GM19324 (cell line): ENCODE data around the gene EML3.
"Not testable (repeated sequence)": the region's sequence is repeated elsewhere in the genome, so short reads cannot be mapped to it uniquely, and the experiment has no call there.

Experiments
- ATAC-seq: cut with Tn5 transposase; IDR thresholded peaks from one replicate; pipeline ENCODE4 v1.9.1; 2021; ENCODE audit warnings: mild to moderate bottlenecking, moderate library complexity; ENCODE audit not compliant: unreplicated experiment, low FRiP score

EML3 gene

GRCh38 chr11:62574363-62575071 is 38.1 kb downstream of the EML3 start:
- peak; percentile 14 for ATAC-seq

GRCh38 chr11:62573592-62574362 is 38.8 kb downstream of the EML3 start, which contains the start of gene EEF1G:
Gene EEF1G, minus strand, starts transcription at chr11:62573891. Its CDS starts 49 bp downstream, at chr11:62573842.
- ATAC-seq, result peak; percentile 91

GRCh38 chr11:62573006-62573591 is 39.5 kb downstream of the EML3 start:
- ATAC-seq, result no peak

GRCh38 chr11:62572431-62572830 is 40.1 kb downstream of the EML3 start:
- ATAC-seq, result no peak

- ATAC-seq, result not testable (repeated sequence)
Observed at GRCh38 chr11:62571493-62571892, 41.1 kb downstream of the EML3 start.

GRCh38 chr11:62570903-62571302 is 41.7 kb downstream of the EML3 start:
- not testable (repeated sequence) for ATAC-seq

GRCh38 chr11:62569611-62570010 is 43.0 kb downstream of the EML3 start:
- no peak for ATAC-seq

- no peak for ATAC-seq
Observed at GRCh38 chr11:62567018-62567633, 45.4 kb downstream of the EML3 start.

GRCh38 chr11:62566247-62566646 is 46.3 kb downstream of the EML3 start:
- no peak for ATAC-seq

GRCh38 chr11:62565100-62565802 is 47.3 kb downstream of the EML3 start:
- no peak for ATAC-seq

- not testable (repeated sequence) for ATAC-seq
Observed at GRCh38 chr11:62561677-62562230, 50.8 kb downstream of the EML3 start.

- no peak for ATAC-seq
Observed at GRCh38 chr11:62560566-62561103, 51.9 kb downstream of the EML3 start.

- ATAC-seq, result not testable (repeated sequence)
Observed at GRCh38 chr11:62559626-62560025, 52.9 kb downstream of the EML3 start.

- no peak for ATAC-seq
Observed at GRCh38 chr11:62559204-62559603, 53.4 kb downstream of the EML3 start.

- ATAC-seq, result no peak
Observed at GRCh38 chr11:62558669-62559068, 53.9 kb downstream of the EML3 start.

- no peak for ATAC-seq
Observed at GRCh38 chr11:62556875-62557631, 55.5 kb downstream of the EML3 start.

- no peak for ATAC-seq
Observed at GRCh38 chr11:62556108-62556874, 56.3 kb downstream of the EML3 start.

GRCh38 chr11:62555464-62556107 is 57.0 kb downstream of the EML3 start:
- ATAC-seq, result no peak
